NT2/D1 (cell line): ENCODE measurements around the gene SLC28A1.

ENCODE experiments used
- DNase-seq: peaks from one replicate; pipeline ENCODE4 v3.0.0-alpha.2; 2011; ENCODE audit warnings: low read depth, low spot score
- H3K27me3 ChIP-seq: 2 replicates; pipeline ENCODE4 v1.6.0; 2011; ENCODE audit warnings: mild to moderate bottlenecking; ENCODE audit not compliant: insufficient read length, insufficient read depth
- H3K36me3 ChIP-seq: 2 replicates; pipeline ENCODE4 v1.6.1; 2011; ENCODE audit warnings: mild to moderate bottlenecking, low read length, mixed read lengths; ENCODE audit not compliant: insufficient read depth, insufficient read length
- H3K4me1 ChIP-seq: 2 replicates; pipeline ENCODE4 v1.5.1; 2011; ENCODE audit not compliant: insufficient read depth, insufficient read length
- H3K4me3 ChIP-seq: 2 replicates; pipeline ENCODE4 v1.5.1; 2011; ENCODE audit warnings: low read depth; ENCODE audit not compliant: insufficient read length
- H3K9ac ChIP-seq: 2 replicates; pipeline ENCODE4 v1.6.0; 2011; ENCODE audit warnings: low read depth; ENCODE audit not compliant: insufficient read length
- H3K9me3 ChIP-seq: 2 replicates; pipeline ENCODE4 v1.5.1; 2011; ENCODE audit warnings: mild to moderate bottlenecking, low read length; ENCODE audit not compliant: insufficient read depth
- SUZ12 ChIP-seq: IDR thresholded peaks from 2 replicates; pipeline ENCODE4 v1.6.1; 2011; ENCODE audit not compliant: insufficient read length, insufficient read depth; ENCODE audit errors: extremely low read depth
- YY1 ChIP-seq: IDR thresholded peaks from 2 replicates; pipeline ENCODE4 v1.6.1; 2011; ENCODE audit not compliant: insufficient read length, insufficient read depth
- ZNF274 ChIP-seq: IDR thresholded peaks from 2 replicates; pipeline ENCODE4 v1.6.1; 2011; ENCODE audit warnings: mild to moderate bottlenecking, low read depth, low read length

SLC28A1 gene

DNA sequence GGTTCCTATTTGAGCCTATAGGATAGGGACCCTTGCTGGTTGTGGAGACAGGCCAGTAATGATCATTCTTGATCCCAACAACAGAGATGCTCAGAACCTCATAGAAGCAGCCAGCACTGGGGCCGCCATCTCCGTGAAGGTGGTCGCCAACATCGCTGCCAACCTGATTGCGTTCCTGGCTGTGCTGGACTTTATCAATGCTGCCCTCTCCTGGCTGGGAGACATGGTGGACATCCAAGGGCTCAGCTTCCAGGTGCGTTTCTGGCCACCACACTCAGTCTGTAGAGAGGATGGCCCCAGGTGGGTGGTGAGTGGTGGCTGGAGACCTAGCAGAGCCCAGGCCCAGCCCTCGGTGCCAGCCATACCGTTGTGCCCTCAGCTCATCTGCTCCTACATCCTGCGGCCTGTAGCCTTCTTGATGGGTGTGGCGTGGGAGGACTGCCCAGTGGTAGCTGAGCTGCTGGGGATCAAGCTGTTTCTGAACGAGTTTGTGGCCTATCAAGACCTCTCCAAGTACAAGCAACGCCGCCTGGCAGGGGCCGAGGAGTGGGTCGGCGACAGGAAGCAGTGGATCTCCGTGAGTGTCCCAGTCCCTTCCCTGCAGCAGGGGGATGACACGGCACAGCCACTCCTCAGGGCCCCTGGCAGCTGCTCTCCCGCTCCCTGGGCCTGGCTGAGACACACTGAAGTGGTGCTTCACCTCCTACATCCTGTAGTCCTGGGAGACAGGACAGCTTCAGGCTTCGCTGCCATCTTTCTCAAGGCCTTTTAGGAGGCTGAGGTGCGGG, 50.7 kb downstream of the SLC28A1 start:
- TF ChIP-seq YY1 (no peak), SUZ12 (no peak), ZNF274 (no peak)
- Histone ChIP-seq H3K4me3 (no peak overlapping the region), H3K9me3 (no peaks in the 10 kb centered on the region), H3K27me3 (no peaks in the 10 kb centered on the region), H3K36me3 (no peaks in the 10 kb centered on the region), H3K9ac (no peak overlapping the region), H3K4me1 (peaks cover 3% of the 10 kb centered on the region)
- DNase-seq, result no peak

DNA sequence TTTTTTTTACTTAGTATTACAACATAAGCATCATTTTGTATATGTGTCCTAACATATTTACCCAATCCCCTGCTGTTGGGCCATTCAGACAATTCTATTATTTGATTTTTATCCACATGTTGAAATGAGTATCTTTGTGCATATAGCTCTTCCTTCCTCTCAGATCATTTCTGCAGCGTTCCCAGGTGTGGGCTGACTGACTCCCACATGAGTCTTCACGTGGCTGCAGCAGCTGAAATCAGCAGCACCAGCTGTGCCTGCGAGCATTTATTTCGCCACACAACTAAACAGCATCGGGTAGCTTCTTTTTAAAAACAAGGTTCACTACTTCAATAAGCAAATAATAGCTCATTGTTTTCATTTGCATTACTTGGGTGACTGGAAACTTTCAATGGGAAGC, 52.7 kb downstream of the SLC28A1 start:
- no peaks in the 10 kb centered on the region for H3K36me3 ChIP-seq
- no peaks in the 10 kb centered on the region for H3K27me3 ChIP-seq
- DNase-seq, result no peak
- H3K4me3 ChIP-seq, result no peak overlapping the region
- no peaks in the 10 kb centered on the region for H3K9me3 ChIP-seq
- TF ChIP-seq SUZ12, result no peak
- TF ChIP-seq YY1, result no peak
- no peak for TF ChIP-seq ZNF274
- H3K9ac ChIP-seq, result no peak overlapping the region
- peaks cover 3% of the 10 kb centered on the region for H3K4me1 ChIP-seq

DNA sequence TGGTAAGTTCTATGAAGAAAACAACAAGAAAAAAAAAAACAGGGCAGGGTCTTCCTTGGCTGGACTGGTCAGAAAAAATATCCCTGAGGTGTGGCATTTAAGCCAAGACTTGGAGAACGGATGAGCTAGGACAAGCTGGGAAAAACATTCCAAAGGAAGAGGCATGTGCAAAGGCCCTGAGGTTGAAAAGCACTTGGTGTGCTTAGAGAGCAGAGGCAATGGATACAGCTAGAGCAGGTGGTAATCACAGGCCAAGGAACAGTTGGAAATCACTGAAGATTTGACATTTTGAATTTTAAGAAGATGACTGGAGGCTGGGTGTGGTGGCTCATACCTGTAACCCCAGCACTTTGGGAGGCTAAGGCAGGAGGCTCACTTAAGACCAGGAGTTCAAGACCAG, 54.3 kb downstream of the SLC28A1 start:
- H3K9ac ChIP-seq, result no peak overlapping the region
- TF ChIP-seq YY1 (no peak), ZNF274 (no peak), SUZ12 (no peak)
- H3K27me3 ChIP-seq, result no peaks in the 10 kb centered on the region
- no peak for DNase-seq
- H3K4me1 ChIP-seq, result peaks cover 3% of the 10 kb centered on the region
- no peak overlapping the region for H3K4me3 ChIP-seq
- no peaks in the 10 kb centered on the region for H3K36me3 ChIP-seq
- no peaks in the 10 kb centered on the region for H3K9me3 ChIP-seq

DNA sequence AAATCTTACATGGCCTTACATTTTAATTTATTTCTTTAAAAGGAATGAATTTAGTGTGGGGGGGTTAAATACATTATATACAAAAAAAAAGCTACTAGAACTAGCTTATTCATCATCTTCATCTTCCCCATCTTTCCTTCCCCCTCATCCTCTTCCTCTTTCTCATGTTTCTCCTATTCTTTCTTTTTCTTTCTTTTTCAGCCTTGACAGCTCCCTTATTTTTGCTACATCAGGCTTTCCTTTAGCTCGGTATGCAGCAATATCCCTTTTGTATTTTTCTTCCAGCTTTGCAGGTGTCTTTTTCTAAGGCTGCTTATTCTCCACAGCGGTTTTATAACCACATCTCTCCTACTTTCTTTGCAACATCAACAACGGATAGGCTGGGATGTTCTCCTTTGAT, 55.9 kb downstream of the SLC28A1 start:
- H3K9me3 ChIP-seq, result no peaks in the 10 kb centered on the region
- H3K9ac ChIP-seq, result no peak overlapping the region
- H3K36me3 ChIP-seq, result no peaks in the 10 kb centered on the region
- no peak overlapping the region for H3K4me3 ChIP-seq
- no peaks in the 10 kb centered on the region for H3K27me3 ChIP-seq
- H3K4me1 ChIP-seq, result no peaks in the 10 kb centered on the region
- DNase-seq, result no peak
- TF ChIP-seq ZNF274, result no peak
- TF ChIP-seq YY1, result no peak

DNA sequence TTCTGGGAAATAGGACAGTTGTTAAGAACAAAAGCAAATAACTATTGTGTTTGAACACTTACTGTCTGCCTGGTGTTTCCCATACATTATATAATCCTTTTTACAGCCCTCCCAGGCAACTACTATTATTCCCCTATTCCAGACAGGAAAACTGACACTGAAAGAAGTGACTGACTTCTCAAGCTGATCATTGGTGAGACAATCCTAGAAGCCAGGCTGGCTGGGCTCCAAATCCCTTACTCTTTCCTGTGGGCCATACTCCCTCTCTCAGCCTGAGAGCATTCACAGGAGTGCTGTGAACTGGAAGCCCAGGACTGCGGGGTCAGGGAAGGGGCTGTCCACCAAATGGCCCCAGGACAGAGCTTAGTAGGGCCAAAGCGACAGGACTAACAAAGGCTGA, 58.0 kb downstream of the SLC28A1 start:
- no peak for TF ChIP-seq YY1
- Histone ChIP-seq H3K27me3 (no peaks in the 10 kb centered on the region), H3K9ac (no peak overlapping the region), H3K9me3 (no peaks in the 10 kb centered on the region), H3K4me1 (no peaks in the 10 kb centered on the region), H3K36me3 (no peaks in the 10 kb centered on the region), H3K4me3 (no peak overlapping the region)
- DNase-seq, result no peak

DNA sequence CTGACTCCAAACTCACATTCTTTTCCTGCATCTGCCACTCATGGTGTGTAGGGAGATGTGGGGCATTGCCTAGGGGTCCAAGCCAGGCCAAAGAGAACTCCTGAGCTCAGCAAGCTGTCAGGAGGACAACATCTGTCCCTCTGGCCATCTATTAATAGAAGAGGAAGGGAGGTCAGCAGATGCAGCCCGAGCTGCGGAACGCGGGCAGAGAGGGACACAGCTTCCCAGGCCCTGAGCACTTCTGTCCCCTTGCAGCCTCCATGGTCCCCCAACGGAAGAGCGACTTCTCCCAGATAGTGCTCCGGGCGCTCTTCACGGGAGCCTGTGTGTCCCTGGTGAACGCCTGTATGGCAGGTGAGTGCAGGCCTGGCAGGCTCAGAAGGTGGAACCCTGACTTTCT, 59.8 kb downstream of the SLC28A1 start:
- TF ChIP-seq SUZ12 (no peak), YY1 (no peak)
- no peaks in the 10 kb centered on the region for H3K9me3 ChIP-seq
- DNase-seq, result no peak

DNA sequence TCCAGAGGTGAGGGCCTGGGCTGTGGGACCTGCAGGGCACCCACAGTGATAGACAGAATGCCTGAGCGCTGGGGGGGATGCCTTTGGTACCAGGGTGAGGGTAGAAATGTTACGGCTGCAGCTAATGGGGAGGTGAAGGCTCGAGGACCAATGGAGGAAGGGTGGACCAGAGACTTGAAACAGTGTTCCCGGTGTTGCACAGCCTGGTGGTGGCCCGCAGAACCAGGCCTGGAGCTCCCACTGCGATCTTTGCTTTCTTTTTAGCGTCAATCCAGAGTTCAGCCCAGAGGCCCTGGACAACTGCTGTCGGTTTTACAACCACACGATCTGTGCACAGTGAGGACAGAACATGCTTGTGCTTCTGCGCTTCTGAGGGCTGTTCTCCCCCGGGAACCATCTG, 60.4 kb downstream of the SLC28A1 start:
- H3K9ac ChIP-seq, result no peak overlapping the region

More for the DNA sequence above, 59.8 kb downstream of the SLC28A1 start:
- H3K27me3 ChIP-seq, result no peaks in the 10 kb centered on the region
- H3K36me3 ChIP-seq, result no peaks in the 10 kb centered on the region
- H3K9ac ChIP-seq, result no peak overlapping the region
- H3K4me3 ChIP-seq, result no peak overlapping the region
- H3K4me1 ChIP-seq, result no peaks in the 10 kb centered on the region

More for the DNA sequence above, 60.4 kb downstream of the SLC28A1 start:
- Histone ChIP-seq H3K27me3 (no peaks in the 10 kb centered on the region), H3K4me3 (no peak overlapping the region), H3K36me3 (no peaks in the 10 kb centered on the region), H3K9me3 (no peaks in the 10 kb centered on the region), H3K4me1 (no peaks in the 10 kb centered on the region)
- no peak for DNase-seq
- TF ChIP-seq SUZ12 (no peak), YY1 (no peak)
